GM21786 (cell line): ENCODE measurements around the gene RHOU.
A peak's percentile ranks its signal among the peaks of the same experiment; 100 is the strongest.

ENCODE experiments used
- ATAC-seq: cut with Tn5 transposase; IDR thresholded peaks from one replicate; pipeline ENCODE4 v1.9.1; 2021; ENCODE audit not compliant: unreplicated experiment

Gene RHOU

GRCh38 chr1:228782662-228783417 lies 47.6 kb downstream of the RHOU start:
- ATAC-seq = no peak

GRCh38 chr1:228783418-228784040 lies 48.2 kb downstream of the RHOU start:
- no peak for ATAC-seq

- ATAC-seq = no peak
Measured at GRCh38 chr1:228784181-228784580, 48.9 kb downstream of the RHOU start.

- no peak for ATAC-seq
Measured at GRCh38 chr1:228785366-228786330, 50.4 kb downstream of the RHOU start.

GRCh38 chr1:228786361-228787129 lies 51.3 kb downstream of the RHOU start:
- ATAC-seq = no peak

GRCh38 chr1:228791791-228792190 lies 56.5 kb downstream of the RHOU start:
- no peak for ATAC-seq

GRCh38 chr1:228792601-228793000 lies 57.3 kb downstream of the RHOU start:
- ATAC-seq = no peak

GRCh38 chr1:228793032-228793431 lies 57.8 kb downstream of the RHOU start:
- no peak for ATAC-seq

- ATAC-seq = peak; percentile 57
Measured at GRCh38 chr1:228794173-228794572, 58.9 kb downstream of the RHOU start.

GRCh38 chr1:228794810-228795209 lies 59.5 kb downstream of the RHOU start:
- ATAC-seq = no peak

GRCh38 chr1:228795596-228795995 lies 60.3 kb downstream of the RHOU start:
- ATAC-seq = no peak
